Measurements from ENCODE around the gene C16orf89.

The C16orf89 gene

GRCh38 chr16:5010576-5011329, 55.0 kb downstream of the C16orf89 start:
- peak; percentile 16; the same call in 1 of the 3 replicates for ATAC-seq

GRCh38 chr16:5008311-5008731, 57.4 kb downstream of the C16orf89 start:
- no peak; the same call in 1 of the 3 replicates for ATAC-seq
- no peak for TF ChIP-seq OSR1 (CRISPR knock-in tag; IDR thresholded peaks at IDR 0.05)
- TF ChIP-seq POU6F1 (CRISPR knock-in tag; IDR thresholded peaks at IDR 0.05; ENCODE audit: borderline replicate concordance, low read depth) = no peak
- no peak for TF ChIP-seq ISL1 (CRISPR knock-in tag; IDR thresholded peaks at IDR 0.05)
- TF ChIP-seq RARB (CRISPR knock-in tag; IDR thresholded peaks at IDR 0.05) = no peak
- TF ChIP-seq ZFP30 (CRISPR knock-in tag; IDR thresholded peaks at IDR 0.05) = no peak
- TF ChIP-seq ZNF8 (CRISPR knock-in tag; IDR thresholded peaks at IDR 0.05) = no peak
- no peak for TF ChIP-seq PATZ1 (CRISPR knock-in tag; IDR thresholded peaks at IDR 0.05; ENCODE audit: borderline replicate concordance)
- no peak for TF ChIP-seq CSRNP3 (CRISPR knock-in tag; IDR thresholded peaks at IDR 0.05)
- no peak for TF ChIP-seq PPARA (CRISPR knock-in tag; IDR thresholded peaks at IDR 0.05; ENCODE audit: borderline replicate concordance)
- TF ChIP-seq ZFP3 (CRISPR knock-in tag; IDR thresholded peaks at IDR 0.05) = no peak

More at GRCh38 chr16:5010576-5011329, 55.0 kb downstream of the C16orf89 start:
- TF ChIP-seq CSDC2 (CRISPR knock-in tag; IDR thresholded peaks at IDR 0.05) (no peak), BACH2 (CRISPR knock-in tag; IDR thresholded peaks at IDR 0.05; ENCODE audit: borderline replicate concordance) (no peak), CREB5 (CRISPR knock-in tag; IDR thresholded peaks at IDR 0.05; ENCODE audit: low read depth) (no peak), ZC3H10 (CRISPR knock-in tag; IDR thresholded peaks at IDR 0.05) (no peak), ESRRG (CRISPR knock-in tag; IDR thresholded peaks at IDR 0.05) (no peak), PPARA (CRISPR knock-in tag; IDR thresholded peaks at IDR 0.05; ENCODE audit: borderline replicate concordance) (no peak), ZNF8 (CRISPR knock-in tag; IDR thresholded peaks at IDR 0.05) (no peak), SNAI2 (CRISPR knock-in tag; IDR thresholded peaks at IDR 0.05) (no peak), PATZ1 (CRISPR knock-in tag; IDR thresholded peaks at IDR 0.05; ENCODE audit: borderline replicate concordance) (no peak), RARB (CRISPR knock-in tag; IDR thresholded peaks at IDR 0.05) (no peak), ZNF70 (CRISPR knock-in tag; IDR thresholded peaks at IDR 0.05) (no peak), ARNTL (CRISPR knock-in tag; IDR thresholded peaks at IDR 0.05; ENCODE audit: borderline replicate concordance, low read depth) (no peak), TSHZ2 (CRISPR knock-in tag; IDR thresholded peaks at IDR 0.05) (no peak), TOX (CRISPR knock-in tag; IDR thresholded peaks at IDR 0.05; ENCODE audit: borderline replicate concordance) (no peak), ISL1 (CRISPR knock-in tag; IDR thresholded peaks at IDR 0.05) (no peak), ZFP3 (CRISPR knock-in tag; IDR thresholded peaks at IDR 0.05) (no peak), CSRNP3 (CRISPR knock-in tag; IDR thresholded peaks at IDR 0.05) (no peak), OSR1 (CRISPR knock-in tag; IDR thresholded peaks at IDR 0.05) (no peak)
